Urinary bladder (tissue), 4 donors: ENCODE data around the gene DENND1A. TPM values are rescaled to one million over a fixed set of nuclear protein-coding genes. Genes with fewer than 3 reads are reported as not detected.

Experiments used
- DNase-seq: peaks from one replicate; pipeline ENCODE4 v3.0.0-alpha.2; 2015; ENCODE audit errors: extremely low spot score
- H3K27ac ChIP-seq: one replicate; pipeline ENCODE4 v1.5.1; 2013; ENCODE audit warnings: low read depth, mild to moderate bottlenecking, moderate library complexity
- H3K36me3 ChIP-seq: one replicate; pipeline ENCODE4 v1.6.1; 2013; ENCODE audit warnings: mild to moderate bottlenecking, moderate library complexity; ENCODE audit not compliant: insufficient read depth
- H3K4me1 ChIP-seq: one replicate; pipeline ENCODE4 v1.6.1; 2013; ENCODE audit warnings: mild to moderate bottlenecking, moderate library complexity; ENCODE audit not compliant: insufficient read depth
- H3K4me3 ChIP-seq: one replicate; pipeline ENCODE4 v1.5.1; 2013; ENCODE audit warnings: low read depth, low read length
- WGBS: extraction: QIAGEN DNeasy Blood & Tissue Kit; methylation state at CpG from one replicate; pipeline ENCODE4 v1.1.7; 2013; 5-methylcytosine and 5-hydroxymethylcytosine counted together
- polyA plus RNA-seq: library from polyadenylated mRNA; stranded (reverse); fragments of 200-250 nt; gene quantifications from one replicate; pipeline ENCODE4 v1.2.3, GENCODE V29; 2013
- total RNA-seq: library from RNA; depleted of rRNA; stranded (reverse); fragments of >200 nt; gene quantifications from one replicate; pipeline ENCODE4 v1.2.3, GENCODE V29; 2014
- donor health status: healthy with polysubstance abuse.
- donor health status: healthy.

Gene DENND1A
- total and polyA plus RNA-seq, 2 donors, result 14.8 to 20.2 TPM

- no peaks in the 10 kb centered on the region for H3K4me1 ChIP-seq
- WGBS, result 97% methylated on average over 3 of the region's 3 CpGs
- H3K27ac ChIP-seq, result no peak overlapping the region
- DNase-seq, result no peak
- no peak overlapping the region for H3K4me3 ChIP-seq
- H3K36me3 ChIP-seq, result no peaks in the 10 kb centered on the region
Observed at GRCh38 chr9:123482295-123482968, 447.5 kb downstream of the DENND1A start.

DNA sequence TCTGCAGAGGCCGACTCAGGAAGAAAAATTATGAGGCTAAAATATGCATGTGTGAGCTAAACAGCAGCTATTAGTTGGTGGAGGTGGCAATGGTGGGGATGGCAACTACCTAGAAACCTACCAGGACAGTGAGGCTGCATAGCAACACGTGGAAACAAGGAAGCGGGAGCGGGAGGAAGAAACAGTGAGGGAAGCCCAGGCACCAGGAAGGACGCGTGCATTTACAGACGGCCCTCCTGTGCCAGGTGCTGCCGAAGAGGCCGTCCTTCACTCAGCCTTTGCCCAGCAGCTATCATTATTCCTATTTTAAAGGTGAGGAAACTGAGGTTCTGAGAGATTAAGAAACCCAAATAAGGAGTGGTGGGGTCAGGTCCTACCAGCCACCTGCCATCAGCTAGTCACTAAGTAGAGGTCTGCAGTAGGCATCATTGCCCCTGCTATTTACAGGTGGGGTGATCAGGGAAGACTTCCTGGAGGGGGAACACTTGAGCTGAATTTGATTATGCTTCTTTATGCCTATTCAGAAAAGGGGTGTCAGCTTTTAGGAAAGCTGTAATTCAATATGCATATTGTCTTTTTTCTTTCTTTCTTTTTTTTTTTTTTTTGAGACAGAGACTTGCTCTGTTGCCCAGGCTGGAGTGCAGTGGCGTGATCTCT is 448.6 kb downstream of the DENND1A start:
- H3K4me3 ChIP-seq, result no peak overlapping the region
- no peaks in the 10 kb centered on the region for H3K36me3 ChIP-seq
- no peaks in the 10 kb centered on the region for H3K4me1 ChIP-seq
- DNase-seq, result no peak
- H3K27ac ChIP-seq, result no peak overlapping the region
- 91% methylated on average over 10 of the region's 10 CpGs for WGBS

DNA sequence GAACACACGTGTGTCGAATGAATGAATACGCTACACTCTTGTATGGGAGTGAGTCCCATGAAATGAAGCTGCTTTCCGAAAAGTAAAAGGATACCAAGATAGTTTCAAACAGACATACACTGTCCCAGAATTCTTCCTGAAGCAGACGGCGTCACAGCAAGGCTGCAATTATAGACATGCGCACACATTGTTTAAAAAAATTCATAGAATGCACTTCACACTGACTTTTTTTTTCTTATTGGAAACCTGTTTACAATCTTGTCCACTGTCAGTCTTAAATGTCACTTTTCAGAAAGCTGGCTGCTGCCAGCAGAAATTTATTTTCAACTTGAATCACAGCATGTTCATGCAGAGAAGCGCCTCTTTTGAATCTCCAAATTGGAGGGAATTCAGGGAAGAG is 449.1 kb downstream of the DENND1A start:
- no peak for DNase-seq
- H3K4me1 ChIP-seq, result no peaks in the 10 kb centered on the region
- H3K36me3 ChIP-seq, result no peaks in the 10 kb centered on the region
- WGBS, result 94% methylated on average over 8 of the region's 8 CpGs
- H3K27ac ChIP-seq, result no peak overlapping the region
- H3K4me3 ChIP-seq, result no peak overlapping the region

DNA sequence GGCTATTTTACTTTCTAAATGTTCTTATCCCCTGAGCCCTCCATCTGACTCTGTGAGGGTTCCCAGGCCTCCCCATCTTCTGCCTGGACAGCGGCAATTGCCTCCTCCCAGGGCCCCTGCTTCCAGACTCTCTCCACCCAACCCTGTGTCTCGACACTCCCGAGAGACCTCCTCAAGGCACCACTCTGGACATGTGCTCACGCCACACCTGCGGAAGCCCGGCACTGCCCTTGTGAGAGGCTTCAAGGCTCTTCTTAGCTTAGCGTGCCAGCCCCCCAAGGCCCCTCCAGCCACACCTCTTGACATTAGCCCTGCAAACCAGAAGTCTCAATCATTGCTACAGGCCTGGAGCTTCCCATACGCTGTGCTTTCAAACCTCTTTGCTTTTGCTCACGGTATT is 449.8 kb downstream of the DENND1A start:
- H3K4me3 ChIP-seq, result no peak overlapping the region
- no peaks in the 10 kb centered on the region for H3K36me3 ChIP-seq
- DNase-seq, result no peak
- no peak overlapping the region for H3K27ac ChIP-seq
- H3K4me1 ChIP-seq, result no peaks in the 10 kb centered on the region
- 91% methylated on average over 9 of the region's 9 CpGs for WGBS

DNA sequence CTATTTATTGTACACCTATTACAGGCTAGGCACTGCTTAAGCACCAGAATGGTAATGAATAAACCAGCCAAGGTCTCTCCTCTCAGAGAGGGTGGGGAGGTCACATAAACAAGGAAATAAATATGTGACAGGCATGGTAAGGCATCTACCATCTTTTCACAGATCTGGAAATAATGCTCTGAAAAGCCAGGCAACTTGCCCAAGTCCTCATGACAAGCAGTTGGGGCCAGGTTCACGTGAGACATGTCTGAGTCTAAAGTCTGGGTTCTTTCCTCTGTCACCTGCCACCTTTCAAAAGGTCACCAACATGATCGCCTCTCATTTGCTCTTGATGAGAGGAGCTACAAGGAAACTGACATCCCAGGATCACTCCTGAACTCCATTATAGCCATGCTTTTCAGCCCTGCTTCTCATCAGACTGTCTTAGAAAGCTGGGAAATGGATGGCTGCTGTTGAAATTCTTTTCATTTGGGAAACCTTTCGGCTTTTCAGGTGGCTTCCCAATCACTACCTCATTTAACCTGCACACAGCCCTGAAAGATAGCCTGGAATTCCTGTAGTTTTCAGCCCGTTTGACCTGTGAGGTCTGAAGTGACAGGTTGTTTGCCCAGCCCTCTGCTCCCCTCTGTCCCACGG is 450.8 kb downstream of the DENND1A start:
- DNase-seq, result no peak
- no peaks in the 10 kb centered on the region for H3K4me1 ChIP-seq
- H3K36me3 ChIP-seq, result no peaks in the 10 kb centered on the region
- H3K27ac ChIP-seq, result no peak overlapping the region
- H3K4me3 ChIP-seq, result no peak overlapping the region
- WGBS, result 75% methylated on average over 5 of the region's 5 CpGs

GRCh38 chr9:123478160-123478559 is 451.8 kb downstream of the DENND1A start:
- WGBS, result 91% methylated on average over 6 of the region's 6 CpGs
- no peak for DNase-seq
- Histone ChIP-seq H3K27ac (no peak overlapping the region), H3K4me3 (no peak overlapping the region), H3K4me1 (no peaks in the 10 kb centered on the region), H3K36me3 (no peaks in the 10 kb centered on the region)

DNA sequence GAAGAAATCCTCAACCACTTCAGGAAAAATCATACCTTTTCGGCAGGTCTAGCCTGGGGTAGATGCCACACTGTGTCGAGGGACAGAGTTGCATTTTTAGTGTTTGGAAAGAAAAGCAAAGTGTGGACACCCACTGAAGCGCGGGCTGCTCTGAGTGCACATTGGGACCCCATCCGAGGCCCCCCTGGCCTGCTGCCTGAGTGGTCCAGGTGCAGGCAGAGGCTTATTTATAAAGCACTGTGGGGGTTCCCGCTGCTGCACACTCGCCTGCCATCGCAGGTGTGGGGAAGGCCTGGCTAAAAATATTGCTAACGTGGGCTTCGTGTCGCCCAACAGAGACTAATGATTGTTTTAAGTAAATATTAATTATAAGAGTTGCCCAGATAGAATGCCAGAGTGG is 454.5 kb downstream of the DENND1A start:
- H3K4me3 ChIP-seq, result no peak overlapping the region
- 97% methylated on average over 11 of the region's 11 CpGs for WGBS
- no peak overlapping the region for H3K27ac ChIP-seq
- no peaks in the 10 kb centered on the region for H3K36me3 ChIP-seq
- no peak for DNase-seq
- H3K4me1 ChIP-seq, result no peaks in the 10 kb centered on the region

DNA sequence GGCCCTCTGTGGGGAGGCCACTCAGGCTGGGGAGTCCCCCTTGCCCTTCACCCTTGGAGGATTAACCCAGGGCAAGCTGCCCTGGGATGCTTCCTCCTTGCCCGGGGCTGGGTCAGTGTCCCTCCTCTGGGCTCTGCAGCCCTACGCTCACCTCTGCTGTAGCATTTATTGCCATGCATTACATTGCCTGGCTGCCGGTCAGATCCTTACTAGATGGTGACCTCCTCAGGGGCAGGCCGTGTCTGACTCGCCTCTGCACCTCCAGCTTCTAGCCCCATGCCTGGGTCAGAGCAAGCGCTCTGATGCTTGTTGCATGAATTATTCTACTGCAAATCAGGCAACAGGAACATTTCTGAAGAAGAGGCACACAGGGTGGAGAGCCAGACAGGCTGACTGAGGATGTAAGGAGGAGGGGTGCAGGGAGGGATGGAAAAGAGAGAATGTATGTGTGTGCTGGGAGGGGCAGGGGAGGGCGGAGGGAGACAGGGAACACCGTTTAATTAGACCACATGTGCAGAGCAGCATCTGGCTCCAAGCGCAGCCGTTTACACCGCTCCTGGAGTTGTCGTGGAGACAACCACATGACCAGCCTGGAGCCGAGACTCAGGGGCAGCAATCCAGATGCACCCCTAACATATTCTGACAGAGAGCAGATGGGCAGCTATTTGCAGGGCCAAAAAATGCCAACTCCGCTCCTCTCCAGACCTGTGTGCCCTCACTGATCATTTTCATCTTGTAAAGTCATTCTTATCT is 456.9 kb downstream of the DENND1A start:
- no peaks in the 10 kb centered on the region for H3K36me3 ChIP-seq
- DNase-seq, result peak; percentile 40

DNA sequence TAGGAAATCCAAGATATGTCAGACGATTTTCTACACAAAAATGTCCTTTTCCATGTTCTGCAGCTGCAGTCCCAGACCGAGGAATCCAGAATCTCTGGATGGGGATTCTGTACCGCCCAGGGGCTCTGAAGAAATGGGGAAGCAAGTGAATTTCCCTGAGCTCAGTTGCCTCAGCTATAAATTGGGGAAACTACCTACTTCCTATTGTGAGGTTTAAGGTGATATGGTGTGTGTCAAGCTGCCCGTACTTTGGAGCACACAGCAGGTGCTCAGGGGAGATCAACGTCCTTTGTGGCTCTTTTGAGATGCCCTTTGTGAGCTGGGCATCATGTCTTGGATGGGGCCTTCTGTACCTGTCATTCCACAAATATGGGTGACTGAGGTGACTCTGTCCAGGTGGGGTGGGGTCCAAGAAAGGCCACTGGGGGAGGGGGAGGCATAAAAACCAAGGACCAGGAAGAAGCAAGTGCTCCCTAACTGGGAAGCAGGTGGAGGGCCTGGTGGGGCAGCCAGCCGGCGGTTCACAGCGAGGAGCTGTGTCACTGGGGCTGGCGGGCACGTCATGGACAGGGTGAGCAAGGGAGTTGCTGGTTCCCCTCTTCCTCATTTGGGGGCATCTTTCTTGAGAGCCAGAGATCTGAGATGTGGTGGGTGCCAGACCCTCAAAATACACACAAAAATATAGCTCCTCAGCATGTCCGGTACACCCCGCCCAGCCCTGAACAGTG is 457.9 kb downstream of the DENND1A start:
- DNase-seq, result no peak
- 95% methylated on average over 12 of the region's 12 CpGs for WGBS
- no peak overlapping the region for H3K27ac ChIP-seq
- no peaks in the 10 kb centered on the region for H3K36me3 ChIP-seq
- no peak overlapping the region for H3K4me3 ChIP-seq
- H3K4me1 ChIP-seq, result no peaks in the 10 kb centered on the region

More for the DNA sequence above, 456.9 kb downstream of the DENND1A start:
- WGBS, result 60% methylated on average over 14 of the region's 14 CpGs
- no peak overlapping the region for H3K27ac ChIP-seq
- H3K4me3 ChIP-seq, result no peak overlapping the region
- no peaks in the 10 kb centered on the region for H3K4me1 ChIP-seq

- Histone ChIP-seq H3K27ac (no peak overlapping the region), H3K4me1 (no peaks in the 10 kb centered on the region), H3K4me3 (no peak overlapping the region), H3K36me3 (no peaks in the 10 kb centered on the region)
- no peak for DNase-seq
- WGBS, result 95% methylated on average over 21 of the region's 21 CpGs
Observed at GRCh38 chr9:123470991-123471770, 458.7 kb downstream of the DENND1A start.

- Histone ChIP-seq H3K27ac (no peak overlapping the region), H3K36me3 (no peaks in the 10 kb centered on the region), H3K4me1 (no peaks in the 10 kb centered on the region), H3K4me3 (no peak overlapping the region)
- WGBS, result 82% methylated on average over 15 of the region's 15 CpGs
- DNase-seq, result no peak
Observed at GRCh38 chr9:123470121-123470782, 459.7 kb downstream of the DENND1A start.

- Histone ChIP-seq H3K4me3 (no peak overlapping the region), H3K4me1 (no peaks in the 10 kb centered on the region), H3K27ac (no peak overlapping the region), H3K36me3 (no peaks in the 10 kb centered on the region)
- WGBS, result 86% methylated on average over 13 of the region's 13 CpGs
- DNase-seq, result no peak
Observed at GRCh38 chr9:123469282-123469681, 460.6 kb downstream of the DENND1A start.
